Measurements from ENCODE around the gene GPR15LG.

GPR15LG gene

DNA sequence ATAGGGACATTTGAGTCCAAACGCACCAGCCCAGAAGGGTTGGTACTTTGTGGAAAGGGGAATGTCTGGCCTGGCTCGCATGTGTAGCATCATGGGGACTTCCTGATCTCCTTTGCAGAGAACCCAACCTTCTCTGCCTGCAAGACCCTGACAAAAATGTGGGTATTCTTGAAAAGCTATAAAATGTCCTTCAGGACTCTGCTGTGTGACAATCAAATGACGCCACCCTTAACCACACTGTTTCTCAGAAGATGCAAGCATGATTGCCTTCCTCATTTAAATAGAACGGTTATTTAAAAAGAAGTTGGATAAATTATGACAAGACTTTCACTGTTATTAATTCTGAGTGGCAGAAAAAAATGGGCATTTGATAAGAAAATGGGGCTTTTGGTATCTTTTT lies 15.1 kb upstream of the GPR15LG start:
- Histone ChIP-seq H3K27me3 (ENCODE audit: low read length) (no peaks in the 10 kb centered on the region), H3K79me2 (ENCODE audit: insufficient read depth, low read length) (no peaks in the 10 kb centered on the region), H3K9ac (ENCODE audit: low read length) (no peak overlapping the region), H3K27ac (ENCODE audit: low read depth, low read length) (no peak overlapping the region), H4K20me1 (ENCODE audit: low read depth, low read length) (no peaks in the 10 kb centered on the region), H3F3A (ENCODE audit: insufficient read depth) (0 out of 2 replicates have a peak, but pooled peaks cover 3% of the 10 kb centered on the region), H3K4me3 (ENCODE audit: insufficient read depth, low read length, poor library complexity, severe bottlenecking) (no peak overlapping the region), H3K36me3 (ENCODE audit: low read length) (peaks cover 3% of the 10 kb centered on the region; the same call in 1 of the 2 replicates), H3K4me2 (ENCODE audit: low read depth, low read length, poor library complexity, severe bottlenecking) (no peak overlapping the region), H3K9me2 (replicated peaks; ENCODE audit: insufficient read depth, low read length) (no peaks in the 10 kb centered on the region), H3K9me3 (ENCODE audit: insufficient read depth, low read length) (no peaks in the 10 kb centered on the region), H2AFZ (ENCODE audit: low read depth, low read length, severe bottlenecking) (no peak overlapping the region)
- TF ChIP-seq, protein P1, sequence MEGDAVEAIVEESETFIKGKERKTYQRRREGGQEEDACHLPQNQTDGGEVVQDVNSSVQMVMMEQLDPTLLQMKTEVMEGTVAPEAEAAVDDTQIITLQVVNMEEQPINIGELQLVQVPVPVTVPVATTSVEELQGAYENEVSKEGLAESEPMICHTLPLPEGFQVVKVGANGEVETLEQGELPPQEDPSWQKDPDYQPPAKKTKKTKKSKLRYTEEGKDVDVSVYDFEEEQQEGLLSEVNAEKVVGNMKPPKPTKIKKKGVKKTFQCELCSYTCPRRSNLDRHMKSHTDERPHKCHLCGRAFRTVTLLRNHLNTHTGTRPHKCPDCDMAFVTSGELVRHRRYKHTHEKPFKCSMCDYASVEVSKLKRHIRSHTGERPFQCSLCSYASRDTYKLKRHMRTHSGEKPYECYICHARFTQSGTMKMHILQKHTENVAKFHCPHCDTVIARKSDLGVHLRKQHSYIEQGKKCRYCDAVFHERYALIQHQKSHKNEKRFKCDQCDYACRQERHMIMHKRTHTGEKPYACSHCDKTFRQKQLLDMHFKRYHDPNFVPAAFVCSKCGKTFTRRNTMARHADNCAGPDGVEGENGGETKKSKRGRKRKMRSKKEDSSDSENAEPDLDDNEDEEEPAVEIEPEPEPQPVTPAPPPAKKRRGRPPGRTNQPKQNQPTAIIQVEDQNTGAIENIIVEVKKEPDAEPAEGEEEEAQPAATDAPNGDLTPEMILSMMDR (IDR thresholded peaks at IDR 0.05; ENCODE audit: insufficient read depth, low read length, poor library complexity, severe bottlenecking): no peak
- no peak for TF ChIP-seq EZH2phosphoT487 (conservative IDR thresholded peaks at IDR 0.05; ENCODE audit: low read length)

GRCh38 chr10:84159076-84159685 lies 14.4 kb upstream of the GPR15LG start:
- peaks cover under 1% of the 10 kb centered on the region; the same call in 1 of the 2 replicates for H3K36me3 ChIP-seq (ENCODE audit: low read length)
- H3K9me2 ChIP-seq (replicated peaks; ENCODE audit: insufficient read depth, low read length): no peaks in the 10 kb centered on the region
- H3K27me3 ChIP-seq (ENCODE audit: low read length): no peaks in the 10 kb centered on the region
- H3K27ac ChIP-seq (ENCODE audit: low read depth, low read length): no peak overlapping the region
- H3F3A ChIP-seq (ENCODE audit: insufficient read depth): 0 out of 2 replicates have a peak, but pooled peaks cover 3% of the 10 kb centered on the region
- H3K9ac ChIP-seq (ENCODE audit: low read length): no peak overlapping the region
- H3K9me3 ChIP-seq (ENCODE audit: insufficient read depth, low read length): no peaks in the 10 kb centered on the region
- H3K4me2 ChIP-seq (ENCODE audit: low read depth, low read length, poor library complexity, severe bottlenecking): no peak overlapping the region
- H3K4me3 ChIP-seq (ENCODE audit: insufficient read depth, low read length, poor library complexity, severe bottlenecking): no peak overlapping the region
- H4K20me1 ChIP-seq (ENCODE audit: low read depth, low read length): no peaks in the 10 kb centered on the region
- TF ChIP-seq, protein P1 (IDR thresholded peaks at IDR 0.05; ENCODE audit: insufficient read depth, low read length, poor library complexity, severe bottlenecking): no peak
- TF ChIP-seq EZH2phosphoT487 (conservative IDR thresholded peaks at IDR 0.05; ENCODE audit: low read length): no peak
- H3K79me2 ChIP-seq (ENCODE audit: insufficient read depth, low read length): no peaks in the 10 kb centered on the region
- H2AFZ ChIP-seq (ENCODE audit: low read depth, low read length, severe bottlenecking): no peak overlapping the region

DNA sequence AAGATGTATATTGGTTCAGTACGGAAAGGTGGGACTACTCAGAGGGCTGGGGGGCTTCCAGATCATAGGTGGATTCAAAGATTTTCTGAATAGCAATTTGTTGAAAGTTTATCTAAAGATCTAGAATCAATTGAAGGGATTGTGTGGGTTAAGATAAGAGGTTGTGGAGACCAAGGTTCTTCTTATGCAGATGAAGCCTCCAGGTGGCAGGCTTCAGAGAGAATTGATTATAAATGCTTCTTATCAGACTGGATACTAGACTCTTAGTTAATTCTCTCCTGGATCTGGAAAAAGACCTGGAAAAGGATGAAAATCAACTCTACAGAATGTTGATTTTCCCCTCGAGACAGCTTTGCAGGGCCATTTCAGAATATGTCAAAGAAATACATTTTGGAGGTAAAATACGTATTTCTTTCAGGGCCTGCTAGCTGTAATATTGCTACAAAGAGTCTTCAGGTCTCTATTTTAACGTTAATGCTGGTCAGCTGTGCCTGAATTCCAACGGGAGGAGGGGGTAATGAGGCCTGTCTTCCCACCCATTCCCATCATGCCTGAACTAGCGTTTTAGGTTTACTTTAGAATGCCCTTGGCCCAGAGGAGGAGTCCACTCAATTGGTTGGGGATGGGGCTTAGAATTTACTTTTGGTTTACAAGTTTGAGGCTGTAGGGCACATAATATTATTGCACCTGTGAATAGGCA lies 12.8 kb upstream of the GPR15LG start:
- no peak overlapping the region for H3K4me3 ChIP-seq (ENCODE audit: insufficient read depth, low read length, poor library complexity, severe bottlenecking)
- TF ChIP-seq EZH2phosphoT487 (conservative IDR thresholded peaks at IDR 0.05; ENCODE audit: low read length): no peak
- TF ChIP-seq, protein P1 (IDR thresholded peaks at IDR 0.05; ENCODE audit: insufficient read depth, low read length, poor library complexity, severe bottlenecking): no peak
- no peaks in the 10 kb centered on the region for H3K27me3 ChIP-seq (ENCODE audit: low read length)
- no peak overlapping the region for H2AFZ ChIP-seq (ENCODE audit: low read depth, low read length, severe bottlenecking)
- no peaks in the 10 kb centered on the region for H3K36me3 ChIP-seq (ENCODE audit: low read length)
- no peak overlapping the region for H3K9ac ChIP-seq (ENCODE audit: low read length)
- H3K27ac ChIP-seq (ENCODE audit: low read depth, low read length): no peak overlapping the region
- no peaks in the 10 kb centered on the region for H3K9me2 ChIP-seq (replicated peaks; ENCODE audit: insufficient read depth, low read length)
- no peaks in the 10 kb centered on the region for H4K20me1 ChIP-seq (ENCODE audit: low read depth, low read length)
- H3K79me2 ChIP-seq (ENCODE audit: insufficient read depth, low read length): no peaks in the 10 kb centered on the region
- H3K9me3 ChIP-seq (ENCODE audit: insufficient read depth, low read length): no peaks in the 10 kb centered on the region
- H3F3A ChIP-seq (ENCODE audit: insufficient read depth): 0 out of 2 replicates have a peak, but pooled peaks cover 3% of the 10 kb centered on the region
- no peak overlapping the region for H3K4me2 ChIP-seq (ENCODE audit: low read depth, low read length, poor library complexity, severe bottlenecking)

All from SU-DHL-6 (cell line).